ENCODE measurements around the gene SCG3. TPM values are rescaled to one million over a fixed set of nuclear protein-coding genes. Genes with fewer than 3 reads are reported as not detected.

The SCG3 gene
- total RNA-seq, 1 experiment from 2014 or later, result not detected

DNA sequence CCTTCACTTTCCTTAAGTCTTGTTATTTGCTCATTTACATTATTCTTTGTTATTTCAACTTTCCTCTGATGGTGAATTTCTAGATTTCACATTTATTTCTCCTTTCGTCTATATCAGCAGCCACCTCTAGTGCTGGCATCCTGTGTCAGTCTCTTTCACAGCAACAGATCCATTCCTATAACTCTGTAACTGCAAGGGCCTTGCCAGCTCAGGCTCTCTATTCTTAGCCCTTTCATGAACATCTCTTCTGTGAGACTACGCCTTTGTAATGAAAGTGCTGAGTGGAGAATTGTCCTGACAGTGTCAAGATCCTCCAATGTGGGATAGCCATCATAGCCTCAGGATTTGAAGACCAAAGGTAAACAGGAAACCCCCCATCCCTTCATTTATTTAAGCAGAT is 3.9 kb upstream of the SCG3 start:
- ChIA-PET POLR2A (ENCODE audit: unreplicated experiment) (no interaction called here), CTCF (no interaction called here)
- no TSS peak for BruUV-seq (replicated peaks)
- Histone ChIP-seq H3K9ac (ENCODE audit: low read length) (no peak overlapping the region), H3K9me2 (replicated peaks; ENCODE audit: low read length) (no peaks in the 10 kb centered on the region), H3K27me3 (ENCODE audit: low read length) (0 out of 2 replicates have a peak, but pooled peaks cover 8% of the 10 kb centered on the region), H3K27ac (ENCODE audit: low read length) (no peak overlapping the region), H3F3A (ENCODE audit: low read length, unreplicated experiment) (no peaks in the 10 kb centered on the region), H3K4me2 (ENCODE audit: low read length) (no peak overlapping the region), H3K4me3 (ENCODE audit: low read length) (no peak overlapping the region), H3K36me3 (ENCODE audit: low read depth, low read length) (no peaks in the 10 kb centered on the region), H3K79me2 (ENCODE audit: low read length) (no peaks in the 10 kb centered on the region), H3K9me3 (ENCODE audit: low read length) (no peaks in the 10 kb centered on the region), H4K20me1 (ENCODE audit: low read length) (no peaks in the 10 kb centered on the region), H2AFZ (ENCODE audit: low read length) (no peak overlapping the region), H3K4me1 (ENCODE audit: insufficient read depth, low read length) (no peaks in the 10 kb centered on the region)
- DNase-seq (no peak), ATAC-seq (no peak)
- intact Hi-C loops (cut with micrococcal nuclease), result no loop called here
- TF ChIP-seq EZH2 (IDR thresholded peaks at IDR 0.05; ENCODE audit: low read length, unreplicated experiment) (no peak), EZH2phosphoT487 (IDR thresholded peaks at IDR 0.05; ENCODE audit: borderline replicate concordance, low read length) (no peak)
- TF ChIP-seq, protein P1, sequence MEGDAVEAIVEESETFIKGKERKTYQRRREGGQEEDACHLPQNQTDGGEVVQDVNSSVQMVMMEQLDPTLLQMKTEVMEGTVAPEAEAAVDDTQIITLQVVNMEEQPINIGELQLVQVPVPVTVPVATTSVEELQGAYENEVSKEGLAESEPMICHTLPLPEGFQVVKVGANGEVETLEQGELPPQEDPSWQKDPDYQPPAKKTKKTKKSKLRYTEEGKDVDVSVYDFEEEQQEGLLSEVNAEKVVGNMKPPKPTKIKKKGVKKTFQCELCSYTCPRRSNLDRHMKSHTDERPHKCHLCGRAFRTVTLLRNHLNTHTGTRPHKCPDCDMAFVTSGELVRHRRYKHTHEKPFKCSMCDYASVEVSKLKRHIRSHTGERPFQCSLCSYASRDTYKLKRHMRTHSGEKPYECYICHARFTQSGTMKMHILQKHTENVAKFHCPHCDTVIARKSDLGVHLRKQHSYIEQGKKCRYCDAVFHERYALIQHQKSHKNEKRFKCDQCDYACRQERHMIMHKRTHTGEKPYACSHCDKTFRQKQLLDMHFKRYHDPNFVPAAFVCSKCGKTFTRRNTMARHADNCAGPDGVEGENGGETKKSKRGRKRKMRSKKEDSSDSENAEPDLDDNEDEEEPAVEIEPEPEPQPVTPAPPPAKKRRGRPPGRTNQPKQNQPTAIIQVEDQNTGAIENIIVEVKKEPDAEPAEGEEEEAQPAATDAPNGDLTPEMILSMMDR (conservative IDR thresholded peaks at IDR 0.05; ENCODE audit: low read depth, low read length), result no peak

DNA sequence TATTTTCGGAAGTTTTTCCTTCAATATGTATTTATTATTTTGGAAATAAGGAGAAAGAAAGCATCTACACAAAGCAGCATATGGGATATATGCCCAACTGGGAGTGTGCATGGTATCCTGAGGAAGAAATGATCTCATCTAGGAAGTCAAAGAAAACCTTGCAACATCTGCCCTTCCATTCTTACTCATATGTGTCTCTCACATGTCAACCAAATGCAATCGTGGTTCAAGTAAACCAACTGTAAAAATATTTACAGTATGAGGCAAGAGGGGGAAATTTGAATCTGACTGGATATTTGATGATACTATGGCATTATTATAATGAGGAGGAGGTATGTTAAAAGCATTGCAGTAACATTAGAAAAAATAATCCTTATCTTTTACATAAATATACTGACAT is 3.2 kb upstream of the SCG3 start:
- Histone ChIP-seq H3K79me2 (ENCODE audit: low read length) (no peaks in the 10 kb centered on the region), H3K27ac (ENCODE audit: low read length) (no peak overlapping the region), H3K9me2 (replicated peaks; ENCODE audit: low read length) (no peaks in the 10 kb centered on the region), H3K9me3 (ENCODE audit: low read length) (no peaks in the 10 kb centered on the region), H3K27me3 (ENCODE audit: low read length) (0 out of 2 replicates have a peak, but pooled peaks cover 8% of the 10 kb centered on the region), H3K4me1 (ENCODE audit: insufficient read depth, low read length) (no peaks in the 10 kb centered on the region), H3F3A (ENCODE audit: low read length, unreplicated experiment) (no peaks in the 10 kb centered on the region), H3K36me3 (ENCODE audit: low read depth, low read length) (no peaks in the 10 kb centered on the region), H3K4me3 (ENCODE audit: low read length) (no peak overlapping the region), H3K4me2 (ENCODE audit: low read length) (no peak overlapping the region), H2AFZ (ENCODE audit: low read length) (no peak overlapping the region), H3K9ac (ENCODE audit: low read length) (no peak overlapping the region), H4K20me1 (ENCODE audit: low read length) (no peaks in the 10 kb centered on the region)
- peak; percentile 15 for DNase-seq
- no peak for TF ChIP-seq EZH2phosphoT487 (IDR thresholded peaks at IDR 0.05; ENCODE audit: borderline replicate concordance, low read length)
- TF ChIP-seq EZH2 (IDR thresholded peaks at IDR 0.05; ENCODE audit: low read length, unreplicated experiment), result no peak
- TF ChIP-seq, protein P1 (conservative IDR thresholded peaks at IDR 0.05; ENCODE audit: low read depth, low read length), result no peak
- ChIA-PET CTCF (no interaction called here), POLR2A (ENCODE audit: unreplicated experiment) (no interaction called here)
- BruUV-seq (replicated peaks), result no TSS peak
- intact Hi-C loops (cut with micrococcal nuclease), result no loop called here
- no peak for ATAC-seq

DNA sequence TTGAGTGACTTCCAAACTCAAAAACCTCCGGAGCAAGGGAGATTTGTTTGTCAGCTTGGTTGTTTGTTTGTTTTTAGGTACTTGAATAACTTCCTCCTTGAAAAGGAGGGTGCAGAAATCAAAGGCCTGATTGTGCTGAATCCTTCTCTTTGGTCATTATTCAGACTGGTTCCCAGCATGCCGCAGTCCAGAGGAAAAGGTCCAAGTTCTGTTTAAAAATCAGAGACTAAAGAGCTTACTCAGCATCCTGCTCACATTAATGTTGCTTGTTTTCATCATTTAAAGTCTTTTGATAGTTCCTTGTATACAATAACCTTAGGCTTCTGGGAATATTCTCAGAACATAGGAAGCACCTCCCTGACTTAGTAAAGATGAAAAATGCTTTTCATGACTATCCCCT is 982 bp upstream of the SCG3 start:
- no peak overlapping the region for H3K4me3 ChIP-seq (ENCODE audit: low read length)
- no peaks in the 10 kb centered on the region for H3K79me2 ChIP-seq (ENCODE audit: low read length)
- ATAC-seq (no peak), DNase-seq (no peak)
- H2AFZ ChIP-seq (ENCODE audit: low read length), result no peak overlapping the region
- CTCF ChIA-PET, result no interaction called here
- no peaks in the 10 kb centered on the region for H3F3A ChIP-seq (ENCODE audit: low read length, unreplicated experiment)
- peaks cover 17% of the 10 kb centered on the region; the same call in 1 of the 2 replicates for H3K27me3 ChIP-seq (ENCODE audit: low read length)
- H3K9ac ChIP-seq (ENCODE audit: low read length), result no peak overlapping the region
- BruUV-seq (replicated peaks), result no TSS peak
- H3K4me1 ChIP-seq (ENCODE audit: insufficient read depth, low read length), result no peaks in the 10 kb centered on the region
- H4K20me1 ChIP-seq (ENCODE audit: low read length), result no peaks in the 10 kb centered on the region
- H3K9me3 ChIP-seq (ENCODE audit: low read length), result no peaks in the 10 kb centered on the region
- TF ChIP-seq, protein P1 (conservative IDR thresholded peaks at IDR 0.05; ENCODE audit: low read depth, low read length), result no peak
- TF ChIP-seq EZH2 (IDR thresholded peaks at IDR 0.05; ENCODE audit: low read length, unreplicated experiment) (no peak), EZH2phosphoT487 (IDR thresholded peaks at IDR 0.05; ENCODE audit: borderline replicate concordance, low read length) (no peak)
- POLR2A ChIA-PET (ENCODE audit: unreplicated experiment), result no interaction called here
- no peak overlapping the region for H3K27ac ChIP-seq (ENCODE audit: low read length)
- intact Hi-C loops (cut with micrococcal nuclease), result no loop called here
- H3K9me2 ChIP-seq (replicated peaks; ENCODE audit: low read length), result no peaks in the 10 kb centered on the region
- no peaks in the 10 kb centered on the region for H3K36me3 ChIP-seq (ENCODE audit: low read depth, low read length)
- no peak overlapping the region for H3K4me2 ChIP-seq (ENCODE audit: low read length)

All from PC-3 (cell line).